ENCODE measurements around the gene TBC1D2B. TPM values are rescaled to one million over a fixed set of nuclear protein-coding genes. Genes with fewer than 3 reads are reported as not detected.
"Not testable (repeated sequence)": the region's sequence is repeated elsewhere in the genome, so short reads cannot be mapped to it uniquely, and the experiment has no call there.

TBC1D2B gene
- total and polyA plus RNA-seq, 2 of the 4 experiments (the other 2 are of a cell fraction), result 17.7 to 28.3 TPM

- H3K9me3 ChIP-seq (ENCODE audit: control insufficient read depth, insufficient read depth, low read length); POLR2A ChIA-PET (ENCODE audit: unreplicated experiment); H3K36me3 ChIP-seq (ENCODE audit: control insufficient read depth, insufficient read depth, low read length); dilution Hi-C loops (cut with HindIII; ENCODE audit: low sequenced_read_pairs, unreplicated experiment); H2AK5ac ChIP-seq (ENCODE audit: low read depth, low read length); H3K56ac ChIP-seq (ENCODE audit: extremely low read depth, insufficient read depth, low read length); H3K14ac ChIP-seq (replicated peaks; ENCODE audit: low read depth, low read length); H2BK5ac ChIP-seq (ENCODE audit: low read depth, low read length, poor library complexity, severe bottlenecking); H2BK20ac ChIP-seq (ENCODE audit: low read depth, low read length); H2AK9ac ChIP-seq (replicated peaks; ENCODE audit: low read depth, low read length, poor library complexity); H3K4me3 ChIP-seq (ENCODE audit: insufficient read depth, low read depth, low read length); ATAC-seq (ENCODE audit: low read depth); H4K8ac ChIP-seq (ENCODE audit: low read depth in 2 of 2, low read length in 2 of 2); H3K27ac ChIP-seq (ENCODE audit: insufficient read depth, low read length); BruUV-seq (replicated peaks); H2AFZ ChIP-seq (replicated peaks; ENCODE audit: low read length, poor library complexity); H3K79me1 ChIP-seq (ENCODE audit: low read depth in 1 of 2, low read length in 2 of 2); H3K4me1 ChIP-seq (ENCODE audit: control insufficient read depth, insufficient read depth, low read length); H4K5ac ChIP-seq (ENCODE audit: low read depth, low read length); H2BK15ac ChIP-seq (ENCODE audit: low read depth, low read length); H3K9me1 ChIP-seq (ENCODE audit: insufficient read depth, low read length); H2BK120ac ChIP-seq (ENCODE audit: low read depth, low read length); H4K20me1 ChIP-seq (ENCODE audit: insufficient read depth, low read length); H3K4me2 ChIP-seq (ENCODE audit: low read depth, low read length); H3K23ac ChIP-seq (ENCODE audit: low read depth, low read length); H3K9ac ChIP-seq (ENCODE audit: low read depth, low read length); H3K4ac ChIP-seq (ENCODE audit: low read depth, low read length); H4K91ac ChIP-seq (ENCODE audit: insufficient read depth, low read depth, low read length); DNase-seq; H3K18ac ChIP-seq (ENCODE audit: low read depth, low read length): not testable (repeated sequence)
- intact Hi-C loops (cut with micrococcal nuclease) (loop anchor here (1.0 to 5.0 kb wide), 3 partner anchors 150 to 463 kb away; no protein-coding TSS in a partner anchor), in situ Hi-C loops (cut with MboI; ENCODE audit: low sequenced_read_pairs) (loop anchor here (5.0 to 25.0 kb wide), 2 partner anchors 283 to 478 kb away; partner anchors contain the start of gene IREB2)
- CTCF ChIA-PET, result interaction anchor here (0.7 to 2.3 kb wide), 6 partner anchors 9 to 753 kb away, joined by 3 to 21 read pairs (median 4); no protein-coding TSS in a partner anchor
- WGBS, 2 experiments (ENCODE audit: extremely low coverage in 2 of 2, insufficient read length in 1 of 2), result 60% methylated on average over 1 of the region's 7 CpGs; no CpG with 5 or more reads in 1 of the 2 experiments
- peaks cover 45% of the 10 kb centered on the region for H3K27me3 ChIP-seq (ENCODE audit: control insufficient read depth, insufficient read depth, low read length)
Observed at GRCh38 chr15:77958716-77959431, 118.6 kb downstream of the TBC1D2B start.

GRCh38 chr15:77958021-77958420 lies 119.5 kb downstream of the TBC1D2B start:
- H3K4me2 ChIP-seq (ENCODE audit: low read depth, low read length); H2BK20ac ChIP-seq (ENCODE audit: low read depth, low read length); H2BK15ac ChIP-seq (ENCODE audit: low read depth, low read length); DNase-seq; H3K27ac ChIP-seq (ENCODE audit: insufficient read depth, low read length); H3K4me1 ChIP-seq (ENCODE audit: control insufficient read depth, insufficient read depth, low read length); H4K5ac ChIP-seq (ENCODE audit: low read depth, low read length); BruUV-seq (replicated peaks); H3K14ac ChIP-seq (replicated peaks; ENCODE audit: low read depth, low read length); H3K23ac ChIP-seq (ENCODE audit: low read depth, low read length); H2BK120ac ChIP-seq (ENCODE audit: low read depth, low read length); H3K9me3 ChIP-seq (ENCODE audit: control insufficient read depth, insufficient read depth, low read length); H3K36me3 ChIP-seq (ENCODE audit: control insufficient read depth, insufficient read depth, low read length); H3K9me1 ChIP-seq (ENCODE audit: insufficient read depth, low read length); dilution Hi-C loops (cut with HindIII; ENCODE audit: low sequenced_read_pairs, unreplicated experiment); H3K4me3 ChIP-seq (ENCODE audit: insufficient read depth, low read depth, low read length); H3K4ac ChIP-seq (ENCODE audit: low read depth, low read length); POLR2A ChIA-PET (ENCODE audit: unreplicated experiment); H4K91ac ChIP-seq (ENCODE audit: insufficient read depth, low read depth, low read length); H3K56ac ChIP-seq (ENCODE audit: extremely low read depth, insufficient read depth, low read length); H2BK5ac ChIP-seq (ENCODE audit: low read depth, low read length, poor library complexity, severe bottlenecking); H3K18ac ChIP-seq (ENCODE audit: low read depth, low read length); H2AFZ ChIP-seq (replicated peaks; ENCODE audit: low read length, poor library complexity); ATAC-seq (ENCODE audit: low read depth); H2AK9ac ChIP-seq (replicated peaks; ENCODE audit: low read depth, low read length, poor library complexity); H3K79me1 ChIP-seq (ENCODE audit: low read depth in 1 of 2, low read length in 2 of 2); H2AK5ac ChIP-seq (ENCODE audit: low read depth, low read length); H4K8ac ChIP-seq (ENCODE audit: low read depth in 2 of 2, low read length in 2 of 2); H4K20me1 ChIP-seq (ENCODE audit: insufficient read depth, low read length); H3K9ac ChIP-seq (ENCODE audit: low read depth, low read length): not testable (repeated sequence)
- peaks cover 37% of the 10 kb centered on the region for H3K27me3 ChIP-seq (ENCODE audit: control insufficient read depth, insufficient read depth, low read length)
- WGBS, 2 experiments (ENCODE audit: extremely low coverage in 2 of 2, insufficient read length in 1 of 2), result no CpG with 5 or more reads among the region's 2 CpGs
- in situ Hi-C loops (cut with MboI; ENCODE audit: low sequenced_read_pairs), result loop anchor here (5.0 to 25.0 kb wide), 2 partner anchors 284 to 479 kb away; partner anchors contain the start of gene IREB2
- intact Hi-C loops (cut with micrococcal nuclease), result loop anchor here (2.0 to 5.0 kb wide), 2 partner anchors 151 to 464 kb away; no protein-coding TSS in a partner anchor
- CTCF ChIA-PET, result interaction anchor here (0.7 kb wide), 1 partner anchor 754 kb away, joined by 5 read pairs; no protein-coding TSS in a partner anchor

All from IMR-90 (cell line).